OCI-LY3 (cell line): Measurements from ENCODE around the gene LRCH3.

Source experiments
- H2AFZ ChIP-seq: fragments of 200-600, 300-600 bp; shearing (Covaris generic); 2 replicates; pipeline ENCODE4 v1.6.0; 2014; ENCODE audit warnings: antibody characterized with exemption, low read depth, low read length
- H3K27ac ChIP-seq: fragments of 200-600, 300-600 bp; sonication (generic); 2 replicates; pipeline ENCODE4 v1.5.1; 2014; ENCODE audit warnings: mild to moderate bottlenecking, low read length, moderate library complexity, mixed read lengths
- H3K27me3 ChIP-seq: fragments of 200-600, 300-600 bp; sonication (generic); 2 replicates; pipeline ENCODE4 v1.6.1; 2014; ENCODE audit warnings: low read depth, low read length, mixed read lengths
- H3K36me3 ChIP-seq: fragments of 200-600, 300-600 bp; sonication (generic); replicated peaks from 2 replicates; pipeline ENCODE3; 2014; ENCODE audit warnings: low read depth, low read length, mixed read lengths
- H3K4me1 ChIP-seq: fragments of 300-600, 200-600 bp; sonication (generic); 2 replicates; pipeline ENCODE4 v1.6.1; 2014; ENCODE audit warnings: low read length, mixed read lengths
- H3K4me2 ChIP-seq: fragments of 200-600, 300-600 bp; sonication (generic); 2 replicates; pipeline ENCODE4 v1.6.1; 2014; ENCODE audit warnings: low read length, mixed read lengths
- H3K4me3 ChIP-seq: fragments of 300-600, 200-600 bp; sonication (generic); 2 replicates; pipeline ENCODE4 v1.5.1; 2014; ENCODE audit warnings: antibody characterized with exemption, mild to moderate bottlenecking, low read length, moderate library complexity
- H3K79me2 ChIP-seq: fragments of 300-600, 200-600 bp; shearing (Covaris generic); 2 replicates; pipeline ENCODE4 v1.6.1; 2014; ENCODE audit warnings: mild to moderate bottlenecking, low read length, mixed read lengths
- H3K9ac ChIP-seq: fragments of 300-600, 200-600 bp; shearing (Covaris generic); 2 replicates; pipeline ENCODE4 v1.6.0; 2014; ENCODE audit warnings: mild to moderate bottlenecking, low read length, moderate library complexity
- H3K9me3 ChIP-seq: fragments of 200-600, 300-600 bp; shearing (Covaris generic); 2 replicates; pipeline ENCODE4 v1.6.1; 2014; ENCODE audit warnings: low read length, mixed read lengths; ENCODE audit not compliant: insufficient read depth
- H4K20me1 ChIP-seq: fragments of 200-600, 300-600 bp; sonication (generic); 2 replicates; pipeline ENCODE4 v1.6.1; 2016; ENCODE audit warnings: low read length, mixed read lengths; ENCODE audit not compliant: insufficient read depth
- CTCF ChIP-seq: fragments of 200-600, 300-600 bp; sonication (generic); IDR thresholded peaks from 2 replicates; pipeline ENCODE4 v1.5.1; 2014; ENCODE audit warnings: antibody characterized with exemption, low read length, low read depth
- EZH2phosphoT487 ChIP-seq: fragments of 200-600 bp; shearing (Covaris generic); IDR thresholded peaks from 2 replicates; pipeline ENCODE4 v1.6.1; 2018; ENCODE audit warnings: antibody characterized with exemption, mixed run types, low read depth

The LRCH3 gene

GRCh38 chr3:197936819-197937384, 145.8 kb downstream of the LRCH3 start:
- H3K4me1 ChIP-seq = peaks cover 12% of the 10 kb centered on the region
- no peak overlapping the region for H3K4me3 ChIP-seq
- H3K79me2 ChIP-seq = no peaks in the 10 kb centered on the region
- H2AFZ ChIP-seq = no peak overlapping the region
- H4K20me1 ChIP-seq = no peaks in the 10 kb centered on the region
- no peak overlapping the region for H3K27ac ChIP-seq
- H3K9me3 ChIP-seq = no peaks in the 10 kb centered on the region
- H3K27me3 ChIP-seq = no peaks in the 10 kb centered on the region
- H3K9ac ChIP-seq = no peak overlapping the region
- H3K4me2 ChIP-seq = no peak overlapping the region
- TF ChIP-seq CTCF (no peak), EZH2phosphoT487 (no peak)
- H3K36me3 ChIP-seq = no peaks in the 10 kb centered on the region
